Immature natural killer cell (primary cell): ENCODE measurements around the gene ARMCX2. TPM values are rescaled to one million over a fixed set of nuclear protein-coding genes. Genes with fewer than 3 reads are reported as not detected.

Experiments
- DNase-seq, 3 donors: peaks; one replicate each; pipeline ENCODE4 v3.0.0; 2022; ENCODE audit warnings: mixed read lengths in 1 of 3
- H3K27ac Mint-ChIP-seq, 6 donors: one replicate each; pipeline ENCODE4 v1.8.0; 2020; ENCODE audit warnings: mixed read lengths in 6 of 6, mild to moderate bottlenecking in 5 of 6, inconsistent platforms in 4 of 6, moderate library complexity in 3 of 6
- H3K27me3 Mint-ChIP-seq, 3 donors: one replicate each; pipeline ENCODE4 v1.8.0; 2020 to 2021; ENCODE audit warnings: low read depth in 3 of 3, mild to moderate bottlenecking in 3 of 3, mixed read lengths in 3 of 3, moderate library complexity in 3 of 3, inconsistent platforms in 1 of 3
- H3K36me3 Mint-ChIP-seq, 3 donors: one replicate each; pipeline ENCODE4 v1.8.0; 2020; ENCODE audit warnings: mixed read lengths in 3 of 3, inconsistent platforms in 2 of 3, mild to moderate bottlenecking in 2 of 3
- H3K4me1 Mint-ChIP-seq, 2 donors: one replicate each; pipeline ENCODE4 v1.8.0; 2020; ENCODE audit warnings: inconsistent platforms in 2 of 2, mild to moderate bottlenecking in 2 of 2, mixed read lengths in 2 of 2, moderate library complexity in 1 of 2
- H3K4me3 Mint-ChIP-seq, 5 donors: one replicate each; pipeline ENCODE4 v1.8.0; 2020; ENCODE audit warnings: mild to moderate bottlenecking in 5 of 5, mixed read lengths in 5 of 5, inconsistent platforms in 3 of 5, moderate library complexity in 3 of 5
- H3K9me3 Mint-ChIP-seq, 6 donors: one replicate each; pipeline ENCODE4 v1.8.0; 2020; ENCODE audit warnings: mild to moderate bottlenecking in 6 of 6, mixed read lengths in 6 of 6, inconsistent platforms in 4 of 6, moderate library complexity in 3 of 6
- polyA plus RNA-seq, 3 donors: library from polyadenylated mRNA; unstranded; fragments of 300-500 nt; fragmentation: Illumina TruSeq; gene quantifications; one replicate each; pipeline ENCODE4 v1.2.3, GENCODE V29; 2021

Gene ARMCX2
- polyA plus RNA-seq, result 1 to 10 TPM in 2 of 3 donors, under 1 TPM in 1; 1.00 to 1.3 (median 1.1) TPM

GRCh38 chrX:101659601-101660063 is at the start of gene ARMCX2:
Gene ARMCX2, minus strand, starts transcription at chrX:101659850. Its CDS starts 2,262 bp downstream, at chrX:101657588.
- Mint-ChIP-seq H3K9me3 (peaks cover 0 to 2% (median 0%) of the 10 kb centered on the region in 6 donors), H3K27me3 (peaks cover 0 to 31% (median 8%) of the 10 kb centered on the region in 3 donors), H3K36me3 (no peaks in the 10 kb centered on the region), H3K4me3 (peak within 1 kb of the TSS; percentile 80 to 85 (median 84)), H3K27ac (no peak within 1 kb of the TSS), H3K4me1 (peaks cover 18 to 19% of the 10 kb centered on the region in 2 donors)
- peak in 1 of 3 donors; percentile 5 for DNase-seq

DNA sequence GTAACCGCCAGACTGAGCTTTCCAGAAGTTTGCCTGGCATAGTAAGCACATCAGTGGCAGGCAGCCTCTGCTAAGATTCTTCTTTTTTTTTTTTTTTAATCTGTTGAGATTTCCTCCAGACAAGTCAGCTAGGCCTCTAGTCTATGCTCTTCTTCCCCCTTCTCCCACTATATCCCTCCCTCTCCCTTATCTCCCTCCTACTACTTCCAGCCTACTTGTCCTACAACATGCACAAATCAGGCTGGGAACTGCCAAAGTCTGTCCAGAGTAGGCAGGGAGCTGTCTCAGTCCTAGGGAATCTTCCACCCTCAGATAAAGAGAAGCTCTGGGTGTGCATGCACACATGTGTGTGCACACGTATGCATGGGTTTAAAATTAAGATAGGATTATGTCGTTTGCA is 49.7 kb upstream of the ARMCX2 start:
- Mint-ChIP-seq H3K9me3 (no peaks in the 10 kb centered on the region), H3K4me3 (no peak overlapping the region), H3K27me3 (peaks cover 0 to 5% (median 2%) of the 10 kb centered on the region in 3 donors), H3K4me1 (no peaks in the 10 kb centered on the region), H3K36me3 (no peaks in the 10 kb centered on the region), H3K27ac (no peak overlapping the region)
- no peak for DNase-seq

GRCh38 chrX:101708163-101708562 is 48.5 kb upstream of the ARMCX2 start:
- no peak for DNase-seq
- Mint-ChIP-seq H3K27me3 (peaks cover 0 to 5% (median 2%) of the 10 kb centered on the region in 3 donors), H3K9me3 (no peaks in the 10 kb centered on the region), H3K27ac (no peak overlapping the region), H3K4me3 (no peak overlapping the region), H3K4me1 (no peaks in the 10 kb centered on the region), H3K36me3 (no peaks in the 10 kb centered on the region)

DNA sequence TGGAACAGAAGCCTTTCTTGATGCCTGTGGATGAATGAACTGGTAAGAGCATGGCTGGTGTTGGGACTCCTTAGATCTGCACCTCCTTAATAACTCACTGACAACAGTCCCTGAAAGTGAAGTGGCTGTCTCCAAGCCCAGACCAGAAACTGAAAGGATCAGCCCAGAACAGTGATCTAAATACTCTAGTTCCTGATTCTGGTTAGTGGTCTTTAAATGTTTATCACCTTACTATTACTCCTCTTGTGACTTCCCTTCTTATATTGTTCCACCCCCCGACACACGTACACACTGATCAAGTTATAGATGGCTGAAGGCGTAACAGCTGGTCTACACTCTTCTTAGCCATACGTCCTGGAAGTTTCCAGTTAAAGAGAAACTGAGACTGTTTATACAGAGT is 33.8 kb upstream of the ARMCX2 start:
- no peaks in the 10 kb centered on the region for H3K9me3 Mint-ChIP-seq

DNA sequence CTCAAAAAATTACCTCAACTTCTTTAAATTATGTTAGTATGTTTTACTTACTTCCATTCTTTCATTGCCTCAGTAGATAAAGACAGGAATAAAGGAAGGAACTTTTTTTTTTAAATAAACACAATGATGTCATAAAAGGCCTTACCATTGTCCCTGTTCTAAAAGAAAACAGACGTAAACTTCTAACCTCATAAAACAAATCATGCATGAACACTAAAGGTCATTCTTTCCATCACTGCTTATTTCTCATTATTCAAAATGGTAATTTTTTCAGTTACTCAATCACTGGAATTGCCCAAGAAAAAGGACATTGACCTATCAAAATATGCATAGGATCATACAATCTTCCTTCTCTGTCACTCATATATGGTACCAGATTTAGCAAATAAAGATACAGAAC is 32.2 kb upstream of the ARMCX2 start:
- H3K4me3 Mint-ChIP-seq, result no peak overlapping the region
- no peaks in the 10 kb centered on the region for H3K9me3 Mint-ChIP-seq
- H3K4me1 Mint-ChIP-seq, result no peaks in the 10 kb centered on the region
- no peaks in the 10 kb centered on the region for H3K36me3 Mint-ChIP-seq
- H3K27ac Mint-ChIP-seq, result no peak overlapping the region
- peaks cover 3 to 17% (median 3%) of the 10 kb centered on the region in 3 donors for H3K27me3 Mint-ChIP-seq
- DNase-seq, result no peak

More for the DNA sequence above, 33.8 kb upstream of the ARMCX2 start:
- H3K4me1 Mint-ChIP-seq, result no peaks in the 10 kb centered on the region
- DNase-seq, result no peak
- no peaks in the 10 kb centered on the region for H3K36me3 Mint-ChIP-seq
- no peak overlapping the region for H3K4me3 Mint-ChIP-seq
- no peak overlapping the region for H3K27ac Mint-ChIP-seq
- peaks cover 3 to 28% (median 6%) of the 10 kb centered on the region in 3 donors for H3K27me3 Mint-ChIP-seq

GRCh38 chrX:101686574-101686973 is 26.9 kb upstream of the ARMCX2 start:
- H3K27me3 Mint-ChIP-seq, result peaks cover 0 to 4% (median 2%) of the 10 kb centered on the region in 3 donors
- H3K27ac Mint-ChIP-seq, result no peak overlapping the region

DNA sequence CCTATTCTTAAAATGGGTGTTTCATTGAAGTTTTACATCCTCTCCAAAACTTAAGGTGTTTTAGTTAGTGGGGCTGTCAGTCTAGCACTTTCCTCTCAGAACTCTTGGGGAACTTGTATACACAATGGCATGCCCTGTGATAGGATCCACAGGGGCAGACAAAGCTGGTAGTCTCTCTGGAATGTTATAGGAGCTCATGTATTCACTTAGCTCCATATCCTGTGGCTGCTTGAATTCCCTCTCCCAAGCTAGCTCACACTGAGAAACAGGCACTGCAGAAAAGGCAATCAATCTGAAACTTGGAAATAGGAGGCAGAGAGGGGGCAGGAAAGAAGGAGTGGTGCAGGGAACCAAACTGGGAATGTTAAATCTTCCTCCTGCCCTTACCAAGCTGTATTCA is 26.3 kb upstream of the ARMCX2 start:
- H3K9me3 Mint-ChIP-seq, result no peaks in the 10 kb centered on the region
- H3K4me1 Mint-ChIP-seq, result no peaks in the 10 kb centered on the region
- DNase-seq, result no peak
- no peak overlapping the region for H3K4me3 Mint-ChIP-seq
- H3K27me3 Mint-ChIP-seq, result peaks cover 0 to 4% (median 2%) of the 10 kb centered on the region in 3 donors
- no peak overlapping the region for H3K27ac Mint-ChIP-seq
- H3K36me3 Mint-ChIP-seq, result no peaks in the 10 kb centered on the region

More at GRCh38 chrX:101686574-101686973, 26.9 kb upstream of the ARMCX2 start:
- H3K9me3 Mint-ChIP-seq, result no peaks in the 10 kb centered on the region
- H3K4me1 Mint-ChIP-seq, result no peaks in the 10 kb centered on the region
- no peak for DNase-seq
- H3K36me3 Mint-ChIP-seq, result no peaks in the 10 kb centered on the region
- no peak overlapping the region for H3K4me3 Mint-ChIP-seq

- DNase-seq, result no peak
- Mint-ChIP-seq H3K27me3 (peaks cover 8 to 11% (median 8%) of the 10 kb centered on the region in 3 donors), H3K4me1 (no peaks in the 10 kb centered on the region), H3K27ac (no peak overlapping the region), H3K4me3 (no peak overlapping the region), H3K36me3 (no peaks in the 10 kb centered on the region), H3K9me3 (no peaks in the 10 kb centered on the region)
These were observed 23.1 kb upstream of the ARMCX2 start for GRCh38 chrX:101682723-101683122.

- Mint-ChIP-seq H3K9me3 (no peaks in the 10 kb centered on the region), H3K27ac (no peak overlapping the region), H3K27me3 (peaks cover 9 to 16% (median 14%) of the 10 kb centered on the region in 3 donors), H3K4me3 (no peak overlapping the region), H3K36me3 (no peaks in the 10 kb centered on the region), H3K4me1 (no peaks in the 10 kb centered on the region)
- DNase-seq, result no peak
These were observed 17.4 kb upstream of the ARMCX2 start for GRCh38 chrX:101677028-101677427.

DNA sequence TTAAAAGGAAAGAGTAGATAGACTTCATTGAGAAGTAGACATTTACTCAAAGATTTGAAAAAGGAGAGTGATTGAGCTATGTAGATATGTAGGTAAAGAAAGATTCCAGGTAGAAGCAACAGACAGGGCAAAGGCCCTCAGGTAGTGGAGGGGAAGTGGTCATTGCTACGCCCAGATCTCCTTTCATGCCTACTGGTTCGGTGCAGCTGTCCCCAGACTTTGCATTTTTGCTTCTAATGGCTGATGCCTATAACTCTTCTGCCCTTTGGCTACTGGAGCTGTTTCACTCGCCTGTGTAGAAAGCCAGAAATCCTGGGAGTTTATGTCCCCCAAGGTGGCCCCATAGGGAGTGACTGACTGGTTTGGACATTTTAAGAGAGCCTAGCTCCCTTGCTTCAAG is 16.9 kb upstream of the ARMCX2 start:
- H3K4me1 Mint-ChIP-seq, result no peaks in the 10 kb centered on the region
- H3K9me3 Mint-ChIP-seq, result no peaks in the 10 kb centered on the region
- H3K4me3 Mint-ChIP-seq, result no peak overlapping the region
- H3K27ac Mint-ChIP-seq, result no peak overlapping the region
- no peak for DNase-seq
- peaks cover 9 to 17% (median 14%) of the 10 kb centered on the region in 3 donors for H3K27me3 Mint-ChIP-seq
- no peaks in the 10 kb centered on the region for H3K36me3 Mint-ChIP-seq

GRCh38 chrX:101668143-101668542 is 8.5 kb upstream of the ARMCX2 start:
- no peaks in the 10 kb centered on the region for H3K36me3 Mint-ChIP-seq
- H3K4me1 Mint-ChIP-seq, result no peaks in the 10 kb centered on the region
- peaks cover 1 to 17% (median 4%) of the 10 kb centered on the region in 3 donors for H3K27me3 Mint-ChIP-seq
- no peak for DNase-seq
- no peaks in the 10 kb centered on the region for H3K9me3 Mint-ChIP-seq
- no peak overlapping the region for H3K27ac Mint-ChIP-seq
- H3K4me3 Mint-ChIP-seq, result no peak overlapping the region

DNA sequence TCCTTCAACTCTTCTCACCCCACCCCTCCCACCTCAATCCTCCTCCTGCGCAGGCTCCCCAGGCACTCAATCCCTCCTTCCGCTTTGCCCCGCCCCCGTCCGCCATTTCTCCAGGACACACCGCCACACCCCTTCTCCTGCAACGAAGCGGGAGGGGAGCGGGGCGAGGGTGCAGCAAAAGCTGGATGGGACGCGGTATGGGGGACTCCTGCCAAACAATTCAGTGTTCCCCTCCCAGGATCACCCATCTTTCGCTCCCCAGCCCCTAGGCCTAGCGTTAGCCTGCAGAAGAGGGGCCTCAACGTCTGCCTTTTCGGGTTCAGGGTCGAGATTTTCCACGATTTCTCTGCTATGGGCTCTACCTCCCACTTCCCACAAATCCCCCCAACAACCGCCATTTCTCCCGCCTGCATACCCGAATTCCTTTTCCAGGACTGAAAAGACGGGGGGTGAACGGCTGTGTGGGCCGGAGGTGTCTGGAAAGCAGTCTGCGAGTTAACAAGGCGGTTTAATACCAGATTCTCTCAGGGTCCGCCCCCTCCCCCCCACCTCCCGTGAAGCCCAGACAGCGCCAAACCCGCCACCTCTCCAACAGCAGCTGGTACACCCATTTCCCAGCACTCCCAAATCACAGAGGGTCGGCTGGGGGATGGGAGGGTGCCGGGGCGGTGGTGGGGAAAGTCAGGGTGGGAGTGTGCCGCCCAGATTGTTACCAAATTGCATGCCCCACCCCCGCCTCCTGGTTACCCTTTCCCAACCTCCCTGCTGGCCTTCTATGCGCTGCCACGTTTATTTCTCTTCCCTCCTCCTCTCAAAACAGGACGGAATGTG is 774 bp downstream of the ARMCX2 start:
- H3K9me3 Mint-ChIP-seq, result peaks cover 0 to 2% (median 0%) of the 10 kb centered on the region in 6 donors
- H3K4me3 Mint-ChIP-seq, result peak overlapping the region; percentile 80 to 85 (median 84)
- H3K27ac Mint-ChIP-seq, result peak overlapping the region in 1 of 6 donors; percentile 18

GRCh38 chrX:101657495-101657894 is 2.2 kb downstream of the ARMCX2 start:
- Mint-ChIP-seq H3K36me3 (no peaks in the 10 kb centered on the region), H3K4me1 (peaks cover 18 to 19% of the 10 kb centered on the region in 2 donors), H3K27me3 (peaks cover 0 to 25% (median 8%) of the 10 kb centered on the region in 3 donors), H3K27ac (no peak overlapping the region), H3K4me3 (peak overlapping the region in 2 of 5 donors; percentile 39 to 40), H3K9me3 (peaks cover 0 to 2% (median 0%) of the 10 kb centered on the region in 6 donors)
- no peak for DNase-seq

More for the DNA sequence above, 774 bp downstream of the ARMCX2 start:
- peak; percentile 19 to 23 (median 22) for DNase-seq
- peaks cover 0 to 27% (median 8%) of the 10 kb centered on the region in 3 donors for H3K27me3 Mint-ChIP-seq
- no peaks in the 10 kb centered on the region for H3K36me3 Mint-ChIP-seq
- H3K4me1 Mint-ChIP-seq, result peaks cover 18 to 19% of the 10 kb centered on the region in 2 donors

DNA sequence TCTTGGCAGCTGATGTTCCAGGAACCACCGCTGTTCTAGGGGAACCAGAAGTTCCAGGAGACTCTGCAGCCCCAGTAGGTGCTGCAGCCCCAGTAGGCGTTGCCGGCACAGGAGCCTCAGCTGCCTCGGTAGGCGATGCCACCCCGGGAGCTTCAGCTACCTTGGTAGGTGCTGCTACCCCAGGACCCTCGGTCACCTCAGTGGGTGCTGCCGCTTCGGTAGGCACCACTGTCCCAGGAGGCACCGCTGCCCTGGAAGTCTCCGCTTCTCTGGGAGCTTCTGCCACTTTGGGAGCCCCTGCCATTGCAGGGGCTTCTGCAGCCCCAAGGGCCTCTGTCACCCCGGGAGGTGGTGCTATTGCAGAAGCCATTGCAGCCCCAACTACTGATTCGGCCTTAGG is 2.8 kb downstream of the ARMCX2 start:
- Mint-ChIP-seq H3K9me3 (peaks cover 0 to 2% (median 0%) of the 10 kb centered on the region in 6 donors), H3K4me1 (peaks cover 18 to 19% of the 10 kb centered on the region in 2 donors), H3K36me3 (no peaks in the 10 kb centered on the region), H3K27me3 (peaks cover 0 to 25% (median 8%) of the 10 kb centered on the region in 3 donors), H3K27ac (no peak overlapping the region), H3K4me3 (no peak overlapping the region)
- DNase-seq, result no peak
